HG03045 (cell line): Measurements from ENCODE around the gene BICRAL.
"Not testable (repeated sequence)": the region's sequence is repeated elsewhere in the genome, so short reads cannot be mapped to it uniquely, and the experiment has no call there.

Source experiments
- ATAC-seq: cut with Tn5 transposase; IDR thresholded peaks from one replicate; pipeline ENCODE4 v1.9.1; 2021; ENCODE audit warnings: mild to moderate bottlenecking, moderate library complexity; ENCODE audit not compliant: unreplicated experiment

Gene BICRAL

DNA sequence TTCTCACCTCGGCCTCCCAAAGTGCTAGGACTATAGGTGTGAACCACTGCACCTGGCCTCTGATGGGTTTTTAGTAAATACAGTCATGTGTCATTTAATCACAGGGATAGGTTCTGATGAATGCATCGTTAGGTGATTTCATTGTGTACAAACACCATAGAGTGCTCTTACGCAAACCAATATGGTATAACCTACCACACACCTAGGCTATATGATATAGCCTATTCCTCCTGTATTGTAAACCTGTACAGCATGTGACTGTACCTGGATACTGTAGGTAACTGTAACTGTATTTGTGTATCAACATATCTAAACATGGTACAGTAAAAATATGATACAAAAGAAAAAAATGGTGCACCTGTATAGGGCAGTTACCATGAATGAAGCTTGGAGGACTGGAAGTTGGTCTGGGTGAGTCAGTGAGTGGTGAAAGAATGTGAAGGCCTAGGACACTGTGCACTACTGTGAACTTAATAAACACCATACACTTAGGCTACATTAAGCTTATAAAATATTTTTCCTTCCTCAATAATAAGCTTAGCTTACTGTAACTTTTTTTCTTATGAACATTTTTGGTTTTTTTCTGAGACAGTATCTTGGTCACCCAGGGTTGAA, 10.0 kb downstream of the BICRAL start:
- no peak for ATAC-seq

DNA sequence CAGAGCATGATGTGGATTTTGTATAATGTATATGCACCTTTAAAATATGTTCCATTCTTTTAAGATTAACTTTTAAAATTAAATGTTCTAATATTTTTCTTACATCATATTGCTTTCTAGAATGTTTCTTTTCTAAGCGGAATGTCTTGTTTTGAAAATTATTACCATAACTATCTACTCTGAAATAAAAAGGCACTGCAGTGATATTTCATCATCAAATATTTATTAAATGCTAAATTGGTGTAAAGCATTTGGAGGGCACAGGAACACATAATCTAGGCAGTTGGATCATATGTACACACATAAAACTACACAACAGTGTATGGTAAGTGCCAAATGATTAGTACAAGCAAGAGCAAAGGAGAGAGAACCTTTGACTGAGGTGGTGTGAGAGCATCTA, 13.8 kb downstream of the BICRAL start:
- ATAC-seq: no peak

DNA sequence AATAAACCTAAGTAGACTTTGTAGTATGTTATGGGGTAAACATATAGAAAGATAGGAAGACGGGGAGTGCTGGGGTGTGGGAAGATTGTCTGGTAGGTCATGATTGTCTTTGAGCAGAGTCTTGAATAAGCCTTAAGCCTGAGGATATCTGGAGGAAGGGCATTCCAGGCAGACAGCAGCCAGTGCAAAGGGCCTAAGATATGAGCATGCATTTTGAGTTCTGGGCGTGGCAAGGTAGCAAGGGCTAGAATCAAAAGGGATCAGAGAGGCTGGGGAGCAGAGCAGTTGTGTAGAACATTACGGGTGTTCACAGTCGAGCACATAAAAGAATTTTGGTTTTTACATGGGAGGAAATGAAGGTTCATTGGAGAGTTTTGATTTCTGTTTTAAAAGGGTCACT, 14.3 kb downstream of the BICRAL start:
- no peak for ATAC-seq

DNA sequence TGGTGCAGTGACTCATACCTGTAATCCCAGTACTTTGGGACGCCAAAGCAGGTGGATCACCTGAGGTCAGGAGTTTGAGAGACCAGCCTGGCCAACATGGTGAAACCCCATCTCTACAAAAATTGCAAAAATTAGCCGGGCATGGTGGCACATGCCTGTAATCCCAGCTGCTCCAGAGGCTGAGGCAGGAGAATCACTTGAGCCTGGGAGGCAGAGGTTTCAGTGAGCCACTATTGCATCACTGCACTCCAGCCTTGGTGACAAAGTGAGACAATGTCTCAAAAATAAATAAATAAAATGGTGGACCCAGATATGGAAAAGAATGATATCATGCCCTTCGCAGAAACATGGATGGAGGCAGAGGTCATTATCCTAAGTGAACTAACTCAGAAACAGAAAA, 15.8 kb downstream of the BICRAL start:
- not testable (repeated sequence) for ATAC-seq

DNA sequence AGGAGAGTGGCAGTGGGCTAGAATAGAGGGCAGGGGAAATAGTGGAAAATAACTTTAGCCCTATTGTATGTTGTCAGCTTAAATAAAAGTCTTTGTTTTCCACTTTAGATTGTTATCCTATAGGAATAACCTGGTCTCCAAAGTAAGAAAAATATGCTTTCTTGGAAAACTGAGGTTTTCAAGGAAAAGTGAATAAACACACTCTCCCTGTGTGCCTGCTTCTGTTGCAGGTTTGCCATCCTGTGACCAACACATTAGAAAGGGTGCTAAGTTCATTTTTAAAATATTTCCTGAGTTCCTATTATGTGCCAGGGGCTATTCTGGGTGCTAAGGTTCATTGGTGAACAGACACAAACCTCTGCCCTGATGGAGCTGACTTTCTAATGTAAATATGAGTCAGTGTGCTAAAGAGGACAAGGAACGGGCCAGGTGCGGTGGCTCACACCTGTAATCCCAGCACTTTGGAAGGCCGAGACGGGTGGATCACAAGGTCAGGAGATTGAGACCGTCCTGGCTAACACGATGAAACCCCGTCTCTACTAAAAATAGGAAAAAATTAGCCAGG, 23.5 kb downstream of the BICRAL start:
- no peak for ATAC-seq

DNA sequence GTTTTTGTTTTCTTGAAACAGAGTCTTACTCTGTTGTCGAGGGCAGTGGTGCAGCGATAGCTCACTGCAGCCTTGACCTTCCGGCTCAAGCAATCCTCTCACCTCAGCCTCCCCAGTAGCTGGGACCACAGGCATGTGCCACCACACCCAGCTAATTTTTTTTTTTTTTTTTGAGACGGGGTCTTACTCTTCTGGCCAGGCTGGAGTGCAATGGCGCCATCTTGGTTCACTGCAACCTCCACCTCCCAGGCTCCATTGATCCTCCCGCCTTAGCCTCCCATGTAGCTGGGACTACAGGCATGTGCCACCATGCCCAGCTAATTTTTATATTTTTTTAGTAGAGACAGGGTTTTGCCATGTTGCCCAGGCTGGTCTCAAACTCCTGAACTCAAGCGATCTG, 24.5 kb downstream of the BICRAL start:
- ATAC-seq: not testable (repeated sequence)

DNA sequence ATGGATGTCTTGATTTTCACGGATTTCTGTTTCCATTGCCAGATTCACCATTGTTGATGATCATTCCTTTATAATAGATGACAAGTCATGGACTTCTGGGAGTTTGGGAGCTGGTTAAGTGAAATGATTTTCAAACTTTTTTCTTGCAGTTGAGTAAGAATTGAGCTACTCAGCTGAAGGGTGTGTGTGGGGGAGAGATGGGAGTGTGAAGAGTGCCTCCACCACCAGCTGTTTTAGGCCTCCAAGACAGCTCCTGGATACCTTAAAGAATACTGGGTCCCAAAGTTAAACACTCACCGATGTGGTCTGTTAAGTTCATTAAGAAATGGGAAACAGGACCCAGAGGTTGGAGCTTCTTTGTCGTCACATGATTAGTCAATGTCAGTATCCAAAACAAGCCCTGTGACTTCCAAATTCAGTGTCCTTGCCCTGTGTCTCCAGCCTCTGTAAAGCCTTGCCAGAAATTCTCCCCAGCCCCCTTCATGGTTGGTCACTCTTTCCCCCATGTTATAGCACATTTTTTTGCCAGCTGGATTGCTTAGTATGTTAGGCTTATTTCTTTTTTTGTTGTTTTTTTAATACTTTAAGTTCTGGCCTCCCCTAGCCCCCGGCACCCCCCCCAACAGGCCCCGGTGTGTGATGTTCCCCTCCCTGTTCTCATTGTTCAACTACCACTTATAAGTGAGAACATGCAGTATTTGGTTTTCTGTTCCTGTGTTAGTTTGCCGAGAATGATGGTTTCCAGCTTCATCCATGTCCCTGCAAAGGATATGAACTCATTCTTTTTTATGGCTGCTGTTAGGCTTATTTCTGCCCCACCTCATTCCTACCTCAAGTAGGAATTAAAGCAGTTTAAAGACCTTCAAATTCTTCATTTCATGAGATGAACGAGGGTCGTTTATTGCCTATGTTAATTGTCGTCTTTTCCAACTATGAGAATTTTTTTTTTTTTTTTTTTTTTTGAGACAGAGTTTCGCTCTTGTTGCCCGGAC, 26.9 kb downstream of the BICRAL start:
- no peak for ATAC-seq

DNA sequence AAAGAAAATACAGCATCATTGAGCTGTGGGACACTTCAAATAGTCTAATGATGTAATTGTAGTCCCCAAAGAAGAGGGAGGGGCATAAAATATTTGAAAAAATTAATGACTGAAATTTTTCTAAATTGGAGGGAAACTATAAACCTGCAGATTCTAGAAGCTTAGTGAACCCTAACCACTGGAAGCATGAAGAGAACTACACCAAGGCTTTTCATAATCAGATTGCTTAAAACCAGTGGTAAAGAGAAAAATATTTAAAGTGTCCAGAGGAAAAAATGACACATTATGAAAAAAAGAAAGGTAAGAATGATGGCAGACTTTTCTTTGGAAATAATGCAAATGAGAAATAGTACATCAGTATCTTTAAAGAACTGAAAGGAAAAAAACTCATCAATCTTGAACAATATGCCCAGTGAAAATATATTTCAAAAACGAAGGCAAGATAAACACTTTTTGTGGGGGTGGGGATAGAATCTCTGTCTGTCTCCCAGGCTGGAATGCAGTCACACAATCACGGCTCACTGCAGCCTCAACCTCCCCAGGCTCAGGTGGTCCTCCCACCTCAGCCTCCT, 31.3 kb downstream of the BICRAL start:
- no peak for ATAC-seq

DNA sequence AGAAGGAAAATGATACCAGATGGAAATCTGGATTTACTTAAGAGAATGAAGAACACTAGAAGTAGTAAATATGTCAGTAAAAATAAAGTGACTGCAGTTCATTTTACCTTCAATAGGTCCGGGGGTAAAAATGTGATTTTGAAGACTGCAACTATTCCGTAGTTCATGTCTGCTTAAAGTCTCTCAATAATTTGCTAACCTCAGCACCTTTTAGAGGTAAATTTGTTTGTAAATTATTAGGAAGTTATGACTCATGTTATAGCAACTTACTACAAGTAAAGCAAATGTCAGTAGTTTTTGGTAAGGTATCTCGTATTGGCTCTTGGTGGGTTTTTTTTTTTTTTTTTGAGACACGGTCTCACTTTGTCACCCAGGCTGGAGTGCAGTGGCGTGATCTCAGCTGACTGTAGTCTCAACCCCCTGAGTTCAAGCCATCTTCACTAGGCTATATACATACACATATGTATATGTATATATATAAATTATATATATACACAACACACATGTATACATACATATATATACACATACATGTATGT, 32.1 kb downstream of the BICRAL start:
- ATAC-seq: no peak

DNA sequence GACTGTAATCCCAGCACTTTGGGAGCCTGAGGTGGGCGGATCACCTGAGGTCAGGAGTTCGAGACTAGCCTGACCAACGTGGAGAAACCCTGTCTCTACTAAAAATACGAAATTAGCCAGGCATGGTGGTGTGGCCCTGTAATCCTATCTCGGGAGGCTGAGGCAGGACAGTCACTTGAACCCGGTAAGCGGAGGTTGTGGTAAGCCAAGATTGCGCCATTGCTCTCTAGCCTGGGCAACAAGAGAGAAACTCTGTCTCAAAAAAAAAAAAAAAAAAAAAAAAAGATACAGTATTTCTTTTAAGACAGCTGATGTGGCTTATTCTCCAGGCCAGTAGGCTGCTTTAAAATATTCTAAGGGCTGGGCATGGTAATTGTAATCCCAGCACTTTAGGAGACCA, 33.9 kb downstream of the BICRAL start:
- ATAC-seq: not testable (repeated sequence)

DNA sequence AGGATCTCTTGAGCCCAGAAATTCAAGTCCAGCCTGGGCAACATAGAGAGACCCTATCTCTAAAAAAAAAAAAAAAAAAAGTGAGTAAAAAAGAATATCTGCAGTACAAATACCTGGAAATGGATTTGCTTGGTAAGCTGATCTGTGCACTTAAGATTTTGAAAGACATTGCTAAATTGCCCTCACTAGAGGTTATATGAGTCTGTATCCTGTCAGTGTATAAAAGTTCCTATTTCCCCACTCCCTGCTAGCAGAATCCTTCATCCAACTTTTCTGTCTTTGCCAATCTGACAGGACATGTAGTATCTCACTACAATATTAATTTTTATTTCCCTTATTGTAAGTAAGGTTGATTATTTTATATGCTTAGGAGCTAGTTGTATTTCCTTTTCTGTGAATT, 36.1 kb downstream of the BICRAL start:
- ATAC-seq: no peak

DNA sequence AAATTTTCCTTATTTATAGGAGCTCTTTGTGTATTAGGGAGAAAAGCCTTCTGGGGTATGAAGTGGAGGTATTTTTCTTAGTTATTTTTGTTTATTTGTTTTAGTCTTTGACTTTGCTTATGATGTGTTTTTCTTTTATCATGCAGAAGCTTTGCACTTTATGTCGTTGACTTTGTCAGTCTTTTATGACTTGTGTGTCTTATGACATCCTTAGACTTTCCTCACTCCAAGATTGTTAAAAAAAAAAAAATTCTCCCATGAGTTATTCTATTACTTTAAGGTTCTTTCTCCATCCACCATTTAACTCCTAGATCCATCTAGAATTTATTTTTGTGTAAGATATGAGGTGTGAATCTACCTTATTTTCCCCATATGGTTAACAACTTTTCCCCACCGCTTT, 36.6 kb downstream of the BICRAL start:
- no peak for ATAC-seq

DNA sequence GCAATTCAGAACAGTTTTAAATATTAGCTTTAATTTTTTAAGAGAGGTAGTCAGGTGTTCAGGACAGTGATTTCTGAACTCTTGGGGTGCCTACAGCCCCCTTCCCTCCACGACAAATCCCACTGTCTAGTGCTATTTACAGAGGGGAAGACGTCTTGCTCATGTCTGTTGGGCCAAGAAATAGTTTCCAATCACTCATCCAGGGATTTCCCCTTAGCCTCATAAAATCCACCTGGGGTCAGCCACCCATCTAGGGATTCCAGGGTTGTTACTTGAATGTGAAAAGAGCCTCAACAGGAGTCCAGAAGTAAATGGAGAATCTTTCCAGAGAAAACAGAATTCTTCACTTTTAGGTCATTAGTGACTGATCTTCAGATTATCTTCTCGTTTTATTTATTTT, 37.0 kb downstream of the BICRAL start:
- no peak for ATAC-seq

DNA sequence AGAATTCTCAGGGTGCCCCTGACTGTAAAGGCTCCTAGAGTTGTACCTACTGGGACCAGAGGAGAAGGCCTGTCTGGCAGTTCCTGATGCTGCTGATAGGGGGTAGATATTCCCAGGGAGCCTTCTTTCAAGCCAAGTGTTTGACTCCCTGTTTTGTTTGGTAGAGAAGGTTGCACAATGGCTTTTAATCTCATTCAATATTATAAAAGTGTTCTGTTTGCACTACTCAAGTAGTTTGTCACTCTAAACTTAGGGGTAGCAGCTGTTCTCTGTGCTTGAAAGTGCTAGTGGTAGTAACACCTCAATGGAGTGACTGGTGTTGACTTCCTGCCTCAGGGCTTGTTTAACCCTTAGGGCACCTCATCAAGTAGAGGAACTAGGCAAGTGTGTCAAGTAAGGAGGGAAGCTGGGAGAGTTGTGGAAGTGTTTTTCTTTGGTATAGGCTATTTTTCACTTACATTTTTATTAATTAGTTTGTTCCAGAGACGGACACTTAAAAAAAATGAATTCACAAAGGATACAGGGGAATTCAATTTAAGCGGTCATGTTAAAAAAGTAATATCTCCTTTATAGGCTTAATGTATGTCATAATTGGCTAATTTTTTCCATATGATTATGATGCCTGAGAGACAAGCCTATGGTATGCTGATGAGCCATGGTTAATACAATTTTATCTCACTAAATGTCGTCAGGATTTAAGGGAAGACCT, 38.1 kb downstream of the BICRAL start:
- ATAC-seq: no peak

DNA sequence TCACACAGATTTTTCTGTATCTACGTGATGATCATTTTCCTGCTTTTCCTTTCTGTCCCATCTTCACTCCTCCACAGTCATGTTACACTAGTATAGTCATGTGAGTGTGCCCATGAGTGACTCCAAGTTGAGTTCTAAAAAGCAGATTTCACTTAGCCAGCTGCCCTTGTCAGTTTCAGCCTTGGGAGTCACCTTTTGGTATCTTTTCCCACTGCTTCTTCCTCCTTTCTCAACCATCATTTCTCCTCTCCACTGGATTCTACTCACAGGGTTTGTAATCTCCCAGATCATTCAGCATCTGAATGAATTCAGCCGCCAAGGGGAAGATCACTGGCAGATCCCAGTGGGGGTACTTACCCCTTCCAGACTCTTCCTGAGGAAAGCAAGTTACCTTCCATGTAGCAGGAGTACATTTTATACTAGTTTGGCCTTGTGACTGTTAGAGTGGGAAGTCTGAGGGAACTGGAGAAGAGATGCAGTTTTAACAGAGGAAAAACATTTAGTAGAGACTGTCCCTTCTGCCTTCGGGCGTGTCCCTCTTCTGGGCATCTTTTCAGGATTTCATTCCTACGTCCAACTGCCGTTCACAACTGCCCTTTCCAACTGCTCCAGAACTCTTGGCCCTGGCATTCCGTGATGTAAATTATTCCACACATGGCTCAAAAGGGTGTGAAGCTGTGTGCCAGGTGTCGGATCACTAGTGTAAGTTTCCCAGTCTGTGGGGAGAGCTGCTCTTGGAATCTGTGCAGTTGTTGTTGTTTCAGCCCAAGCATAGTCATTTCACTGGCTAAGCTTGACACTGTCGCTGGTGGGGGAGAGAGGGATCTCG, 38.9 kb downstream of the BICRAL start:
- no peak for ATAC-seq

DNA sequence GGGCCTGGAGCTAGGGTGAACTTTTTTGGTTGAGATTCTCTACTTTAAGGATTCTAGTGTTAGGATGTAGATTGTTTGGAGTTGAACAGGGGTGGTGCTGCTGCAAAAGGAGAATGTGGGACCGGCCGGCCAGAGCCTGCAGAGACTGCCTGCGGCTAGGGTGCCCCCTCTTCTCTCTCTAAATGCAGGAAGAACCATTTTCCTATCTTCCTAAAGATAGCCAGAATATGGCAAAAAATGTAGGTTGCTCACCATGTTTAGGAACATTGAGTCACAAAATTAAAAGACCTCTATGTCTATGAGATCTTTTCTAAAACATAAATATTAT, 39.5 kb downstream of the BICRAL start:
- no peak for ATAC-seq

DNA sequence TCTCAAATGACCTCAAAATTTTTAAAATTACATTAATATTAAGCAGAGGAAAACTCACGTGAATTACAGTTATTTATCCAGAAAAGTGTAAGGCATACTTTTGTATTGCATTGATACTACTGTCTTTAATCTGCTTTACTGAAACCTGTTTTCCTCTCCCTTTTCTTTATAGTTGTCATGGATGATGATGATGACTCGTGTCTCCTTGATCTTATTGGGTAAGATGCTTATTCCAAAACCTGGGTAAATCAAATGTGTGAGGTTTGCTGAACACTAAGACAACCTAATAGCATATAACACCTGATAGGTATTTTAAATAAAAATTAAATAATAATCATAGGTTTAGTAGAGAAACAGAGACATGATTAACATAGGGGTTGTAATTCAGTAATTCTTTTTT, 40.0 kb downstream of the BICRAL start:
- ATAC-seq: no peak

DNA sequence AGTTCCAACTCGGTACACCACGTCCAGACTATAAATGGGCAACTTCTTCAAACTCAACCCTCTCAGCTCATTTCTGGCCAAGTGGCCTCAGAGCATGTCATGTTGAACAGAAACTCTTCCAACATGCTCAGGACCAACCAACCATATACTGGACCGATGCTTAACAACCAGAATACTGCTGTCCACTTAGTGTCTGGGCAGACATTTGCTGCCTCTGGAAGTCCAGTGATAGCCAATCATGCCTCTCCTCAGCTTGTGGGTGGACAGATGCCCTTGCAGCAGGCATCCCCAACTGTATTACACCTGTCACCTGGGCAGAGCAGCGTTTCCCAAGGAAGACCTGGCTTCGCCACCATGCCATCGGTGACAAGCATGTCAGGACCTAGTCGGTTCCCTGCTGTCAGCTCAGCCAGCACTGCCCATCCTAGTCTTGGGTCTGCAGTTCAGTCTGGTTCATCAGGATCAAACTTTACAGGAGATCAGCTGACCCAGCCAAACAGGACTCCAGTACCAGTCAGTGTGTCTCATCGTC, 47.8 kb downstream of the BICRAL start:
- no peak for ATAC-seq

DNA sequence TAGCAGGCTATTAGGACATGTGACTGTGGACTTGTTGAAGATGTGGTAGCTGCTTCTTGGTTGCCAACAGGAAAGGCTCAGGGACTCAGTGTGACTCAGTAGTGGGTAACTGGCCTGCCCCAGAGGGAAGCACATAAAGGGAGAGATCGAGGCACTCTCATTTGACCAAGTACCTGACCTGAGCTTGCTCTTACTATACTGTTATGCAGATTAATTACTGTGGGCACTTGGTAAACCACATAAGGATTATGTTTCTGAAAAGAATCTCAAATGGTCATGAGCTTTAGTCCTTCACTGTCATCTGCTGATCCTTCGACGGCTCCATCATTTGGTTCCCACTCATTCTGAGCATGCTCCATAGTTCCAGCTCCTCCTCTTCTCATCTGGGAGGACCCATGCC, 49.4 kb downstream of the BICRAL start:
- ATAC-seq: no peak

DNA sequence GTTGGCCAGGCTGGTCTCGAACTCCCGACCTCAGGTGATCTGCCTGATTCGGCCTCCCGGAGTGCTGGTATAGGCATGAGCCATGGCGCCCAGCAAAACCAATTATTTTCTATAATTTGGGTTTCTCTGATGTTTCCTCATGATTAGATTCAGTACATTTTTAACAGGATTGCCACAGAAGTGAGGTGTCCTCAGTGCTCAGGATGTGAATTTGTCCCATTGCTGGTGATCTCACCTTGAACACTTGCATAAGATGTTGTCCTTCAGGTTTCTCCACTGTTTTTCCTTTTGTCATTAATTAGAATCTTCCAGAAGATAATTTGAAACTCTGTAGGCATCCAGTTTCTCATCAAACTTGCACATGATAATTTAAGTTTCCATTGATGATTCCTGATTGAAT, 52.2 kb downstream of the BICRAL start:
- ATAC-seq: no peak
